Activated CD4-positive, alpha-beta T cell treated with anti-CD3 and anti-CD28 coated beads, Interleukin-2, Interleukin-4, amounts not matched to agents 100 ng/mL and 50 ng/mL, durations not matched to agents 16 hours and 8 hours (primary cell): Measurements from ENCODE around the gene IRF3.

Experiments
- DNase-seq: peaks from one replicate; pipeline ENCODE4 v3.0.0-alpha.2; 2020; ENCODE audit warnings: low spot score

The IRF3 gene

GRCh38 chr19:49665351-49666119 is at the start of gene IRF3, which contains the start of gene BCL2L12:
Gene IRF3 (minus strand): TSS chr19:49665857. CDS start chr19:49664838, 1,019 bp downstream.
Gene BCL2L12 (plus strand): TSS chr19:49665933. CDS start chr19:49666693, 760 bp downstream.
- DNase-seq, result peak; percentile 99

- no peak for DNase-seq
Observed at GRCh38 chr19:49713236-49713845, 47.7 kb upstream of the IRF3 start.

- no peak for DNase-seq
Observed at GRCh38 chr19:49712397-49712859, 46.8 kb upstream of the IRF3 start.

- DNase-seq, result no peak
Observed at GRCh38 chr19:49710372-49710951, 44.8 kb upstream of the IRF3 start.

GRCh38 chr19:49705919-49706318 is 40.3 kb upstream of the IRF3 start:
- DNase-seq, result no peak

GRCh38 chr19:49704888-49705642 is 39.4 kb upstream of the IRF3 start:
- no peak for DNase-seq

- no peak for DNase-seq
Observed at GRCh38 chr19:49701271-49701786, 35.7 kb upstream of the IRF3 start.

GRCh38 chr19:49700563-49700962 is 34.9 kb upstream of the IRF3 start:
- DNase-seq, result no peak

GRCh38 chr19:49699364-49699763 is 33.7 kb upstream of the IRF3 start:
- no peak for DNase-seq

GRCh38 chr19:49696865-49697264 is 31.2 kb upstream of the IRF3 start:
- DNase-seq, result no peak

GRCh38 chr19:49696115-49696514 is 30.5 kb upstream of the IRF3 start:
- DNase-seq, result no peak

- no peak for DNase-seq
Observed at GRCh38 chr19:49692147-49692506, 26.5 kb upstream of the IRF3 start.

- DNase-seq, result no peak
Observed at GRCh38 chr19:49691243-49692146, 25.8 kb upstream of the IRF3 start.

- DNase-seq, result peak; percentile 53
Observed at GRCh38 chr19:49690656-49691242, 25.1 kb upstream of the IRF3 start, which contains the start of gene CPT1C. Gene CPT1C (plus strand): TSS chr19:49691116. CDS start chr19:49692253, 1,137 bp downstream.

- DNase-seq, result no peak
Observed at GRCh38 chr19:49690079-49690655, 24.5 kb upstream of the IRF3 start.

GRCh38 chr19:49689133-49690078 is 23.7 kb upstream of the IRF3 start, which contains the start of gene ADM5:
Gene ADM5 (plus strand): TSS chr19:49689594. CDS start chr19:49689838, 244 bp downstream.
- no peak for DNase-seq

GRCh38 chr19:49688531-49689132 is 23.0 kb upstream of the IRF3 start:
- DNase-seq, result no peak

- DNase-seq, result no peak
Observed at GRCh38 chr19:49687566-49688316, 22.1 kb upstream of the IRF3 start.
